Peyer's patch (tissue), 4 donors: Measurements from ENCODE around the gene PRICKLE4.

Source experiments
- CTCF ChIP-seq, 6 experiments: fragments of 450-650 bp in 4 of 6; fragments of 200-600 bp in 2 of 6; sonication (generic) in 1 of 6; IDR thresholded peaks; one replicate each; pipeline ENCODE4 v1.5.1; 2017 to 2019; ENCODE audit warnings: antibody characterized with exemption in 6 of 6, mild to moderate bottlenecking in 3 of 6, moderate library complexity in 1 of 6
- POLR2A ChIP-seq, 2 donors: fragments of 450-650 bp; IDR thresholded peaks; one replicate each; pipeline ENCODE4 v1.5.1; 2017; ENCODE audit warnings: antibody characterized with exemption in 2 of 2, mild to moderate bottlenecking in 2 of 2, moderate library complexity in 2 of 2

- TF ChIP-seq POLR2A (IDR thresholded peaks at IDR 0.05) = no peak
- no peak for TF ChIP-seq CTCF (IDR thresholded peaks at IDR 0.05)
These were observed 37.0 kb upstream of the PRICKLE4 start for GRCh38 chr6:41743406-41744235.
